Upper lobe of right lung (tissue), 1 donor: ENCODE measurements around the gene CCDC83. TPM values are rescaled to one million over a fixed set of nuclear protein-coding genes. Genes with fewer than 3 reads are reported as not detected.

Experiments used
- ATAC-seq: fragments of 200-7000 bp; cut with Tn5 transposase; one replicate; pipeline ENCODE4 v1.9.1; 2020; ENCODE audit warnings: mild to moderate bottlenecking, moderate library complexity
- DNase-seq: peaks from one replicate; pipeline ENCODE4 v3.0.0-alpha.2; 2020
- H3K27ac ChIP-seq: fragments of 200-600 bp; one replicate; pipeline ENCODE4 v1.8.0; 2022
- H3K27me3 ChIP-seq: fragments of 200-600 bp; one replicate; pipeline ENCODE4 v1.8.0; 2022; ENCODE audit warnings: mild to moderate bottlenecking
- H3K36me3 ChIP-seq: fragments of 200-600 bp; one replicate; pipeline ENCODE4 v1.8.0; 2022
- H3K4me1 ChIP-seq: fragments of 200-600 bp; one replicate; pipeline ENCODE4 v1.8.0; 2022
- H3K4me3 ChIP-seq: fragments of 200-600 bp; one replicate; pipeline ENCODE4 v1.8.0; 2022; ENCODE audit warnings: mild to moderate bottlenecking
- H3K9me3 ChIP-seq: fragments of 200-600 bp; one replicate; pipeline ENCODE4 v1.8.0; 2022
- intact Hi-C: fragments of 100-400 bp; cut with DNase I; formaldehyde crosslinking; loops from one replicate; pipeline ENCODE4 v1.11.0; 2022
- total RNA-seq: library from RNA; stranded (reverse); fragmentation: NEBNext Ultra II Directional; extraction: Animal tissue kit (Norgen Biotek cat#: 25700); gene quantifications from one replicate; pipeline ENCODE4 v1.2.1, GENCODE V29; 2021
- TF ChIP-seq, protein P1 (sequence below): fragments of 200-600 bp; IDR thresholded peaks from one replicate; pipeline ENCODE4 v1.8.0; 2022; ENCODE audit warnings: antibody characterized with exemption
- donor health status: DM: no; HTN: yes; CAD: no; lungs with severe emphysema.

The CCDC83 gene
- total RNA-seq, 1 donor from 2014 or later = not detected

DNA sequence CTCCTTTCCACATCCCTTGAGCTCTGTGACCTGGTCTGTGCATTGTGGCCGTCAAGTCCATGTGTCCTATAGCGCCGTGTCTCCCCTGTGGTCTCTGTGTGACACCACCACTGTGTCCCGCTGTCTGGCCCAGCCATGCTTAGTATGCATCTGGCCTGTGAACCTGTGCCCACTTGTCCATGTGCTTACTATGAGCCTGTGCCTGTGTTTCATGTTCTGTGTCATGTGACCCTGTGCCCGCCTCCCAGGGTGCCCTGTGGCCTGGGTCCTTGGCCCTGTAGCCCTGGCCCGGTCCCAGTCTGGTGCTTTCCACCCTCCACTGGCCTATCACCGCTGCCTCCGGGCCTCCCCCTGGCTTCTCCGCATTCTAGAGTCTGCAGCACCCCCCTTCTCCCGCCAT, 80.6 kb downstream of the CCDC83 start:
- H3K4me3 ChIP-seq = no peak overlapping the region
- no peaks in the 10 kb centered on the region for H3K9me3 ChIP-seq
- intact Hi-C loops = no loop called here
- ATAC-seq (peak; percentile 36), DNase-seq (no peak)
- no peaks in the 10 kb centered on the region for H3K4me1 ChIP-seq
- no peaks in the 10 kb centered on the region for H3K27me3 ChIP-seq
- TF ChIP-seq, protein P1, sequence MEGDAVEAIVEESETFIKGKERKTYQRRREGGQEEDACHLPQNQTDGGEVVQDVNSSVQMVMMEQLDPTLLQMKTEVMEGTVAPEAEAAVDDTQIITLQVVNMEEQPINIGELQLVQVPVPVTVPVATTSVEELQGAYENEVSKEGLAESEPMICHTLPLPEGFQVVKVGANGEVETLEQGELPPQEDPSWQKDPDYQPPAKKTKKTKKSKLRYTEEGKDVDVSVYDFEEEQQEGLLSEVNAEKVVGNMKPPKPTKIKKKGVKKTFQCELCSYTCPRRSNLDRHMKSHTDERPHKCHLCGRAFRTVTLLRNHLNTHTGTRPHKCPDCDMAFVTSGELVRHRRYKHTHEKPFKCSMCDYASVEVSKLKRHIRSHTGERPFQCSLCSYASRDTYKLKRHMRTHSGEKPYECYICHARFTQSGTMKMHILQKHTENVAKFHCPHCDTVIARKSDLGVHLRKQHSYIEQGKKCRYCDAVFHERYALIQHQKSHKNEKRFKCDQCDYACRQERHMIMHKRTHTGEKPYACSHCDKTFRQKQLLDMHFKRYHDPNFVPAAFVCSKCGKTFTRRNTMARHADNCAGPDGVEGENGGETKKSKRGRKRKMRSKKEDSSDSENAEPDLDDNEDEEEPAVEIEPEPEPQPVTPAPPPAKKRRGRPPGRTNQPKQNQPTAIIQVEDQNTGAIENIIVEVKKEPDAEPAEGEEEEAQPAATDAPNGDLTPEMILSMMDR = no peak
- no peaks in the 10 kb centered on the region for H3K36me3 ChIP-seq
- no peak overlapping the region for H3K27ac ChIP-seq

DNA sequence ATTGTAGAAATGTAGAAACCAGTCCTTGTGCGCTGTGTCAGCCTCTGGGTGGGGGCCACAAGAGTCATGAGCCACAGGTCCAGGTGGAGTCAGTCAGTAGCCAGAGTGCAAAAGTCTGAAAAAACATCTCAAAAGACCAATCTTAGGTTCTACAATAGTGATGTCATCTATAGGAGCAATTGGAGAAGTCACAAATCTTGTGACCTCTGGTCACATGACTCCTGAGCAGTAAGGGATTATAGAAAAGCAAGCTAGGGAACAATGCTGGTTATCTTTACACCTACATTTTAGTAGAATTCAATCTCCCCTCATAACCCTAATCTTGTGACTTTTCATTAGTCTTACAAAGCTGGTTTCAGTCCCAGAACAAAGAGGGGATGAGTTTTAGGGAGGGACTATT, 82.7 kb downstream of the CCDC83 start:
- Histone ChIP-seq H3K27me3 (no peaks in the 10 kb centered on the region), H3K36me3 (no peaks in the 10 kb centered on the region), H3K4me3 (no peak overlapping the region), H3K9me3 (no peaks in the 10 kb centered on the region), H3K4me1 (no peaks in the 10 kb centered on the region), H3K27ac (no peak overlapping the region)
- DNase-seq (no peak), ATAC-seq (no peak)
- TF ChIP-seq, protein P1 = no peak
- intact Hi-C loops = no loop called here

DNA sequence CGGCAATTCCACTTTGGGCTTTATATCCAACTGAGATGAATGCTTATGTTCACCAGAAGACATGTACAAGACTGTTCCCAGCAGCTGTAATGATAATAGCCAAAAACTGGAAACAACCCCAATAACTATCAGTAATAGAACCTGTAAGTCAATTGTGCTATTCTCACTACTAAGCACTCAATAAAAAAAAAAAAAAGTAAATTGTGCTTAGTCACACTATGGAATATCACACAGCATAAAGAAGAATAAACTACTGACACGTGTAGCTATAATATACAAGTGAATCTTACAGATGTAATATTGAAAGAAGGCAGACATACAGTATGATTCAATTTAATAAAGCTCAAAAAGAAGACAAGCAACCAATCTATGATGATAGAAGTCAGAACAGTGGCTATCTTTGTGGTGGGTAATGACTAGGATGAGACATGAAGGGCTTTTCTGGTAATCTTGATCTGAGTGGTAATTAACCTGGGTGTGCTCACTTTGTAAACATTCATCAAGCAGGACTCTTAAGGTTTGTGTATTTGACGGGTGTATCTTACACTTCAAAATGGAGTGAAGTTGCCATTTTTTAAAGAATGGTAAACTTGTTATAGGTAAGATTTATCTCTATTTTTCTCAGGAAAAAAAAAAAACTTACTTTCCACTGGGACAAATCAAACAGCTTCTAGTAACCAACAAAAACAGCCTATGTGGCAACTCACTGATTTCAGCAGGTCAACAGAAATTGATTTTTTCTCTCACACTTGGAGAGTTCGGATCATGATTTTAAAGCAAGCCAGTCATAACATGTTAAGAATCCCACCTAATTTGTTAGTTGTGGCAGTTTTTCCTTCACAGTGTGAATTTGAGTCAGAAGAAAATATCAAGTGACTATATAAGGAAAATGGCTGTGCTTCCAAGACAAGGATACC, 84.2 kb downstream of the CCDC83 start:
- no peaks in the 10 kb centered on the region for H3K4me1 ChIP-seq
- intact Hi-C loops = loop anchor here (10.0 kb wide), 1 partner anchor 275 kb away; no protein-coding TSS in a partner anchor
- H3K4me3 ChIP-seq = no peak overlapping the region
- H3K36me3 ChIP-seq = no peaks in the 10 kb centered on the region
- H3K27ac ChIP-seq = no peak overlapping the region
- ATAC-seq (no peak), DNase-seq (no peak)
- H3K27me3 ChIP-seq = no peaks in the 10 kb centered on the region
- TF ChIP-seq, protein P1 = no peak
- no peaks in the 10 kb centered on the region for H3K9me3 ChIP-seq

DNA sequence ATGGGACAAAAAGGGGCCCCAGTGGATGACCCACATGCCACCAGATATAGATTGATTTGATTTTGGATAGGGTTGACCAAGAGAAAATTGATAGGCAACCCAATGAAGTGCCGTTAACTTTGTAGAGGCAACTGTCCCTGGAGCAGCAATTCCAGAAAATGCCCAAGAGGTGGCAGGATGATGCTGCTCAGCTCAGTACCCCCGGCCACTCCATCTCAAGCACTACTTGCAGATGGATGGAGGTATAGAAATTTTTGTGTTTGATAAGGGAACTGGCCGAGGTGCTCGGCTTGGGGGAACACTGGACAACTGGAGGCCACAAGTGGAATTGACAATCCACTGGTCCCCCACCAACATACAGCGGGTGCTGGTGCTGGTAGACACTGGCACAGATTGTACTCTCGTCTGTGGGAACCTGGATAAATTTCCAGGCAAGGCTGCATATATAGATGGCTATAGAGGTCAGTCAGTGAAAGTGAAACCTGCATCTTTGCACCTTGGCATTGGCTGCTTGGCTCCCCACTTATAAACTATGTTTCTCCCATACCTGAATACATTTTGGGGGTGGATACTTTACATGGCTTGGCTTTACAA, 86.3 kb downstream of the CCDC83 start:
- intact Hi-C loops = loop anchor here (10.0 kb wide), 1 partner anchor 273 kb away; no protein-coding TSS in a partner anchor
- Histone ChIP-seq H3K9me3 (no peaks in the 10 kb centered on the region), H3K27me3 (no peaks in the 10 kb centered on the region), H3K4me3 (no peak overlapping the region), H3K27ac (no peak overlapping the region), H3K36me3 (no peaks in the 10 kb centered on the region), H3K4me1 (no peaks in the 10 kb centered on the region)
- TF ChIP-seq, protein P1 = peak; percentile 79
- no peak for DNase-seq
- peak; percentile 90 for ATAC-seq

DNA sequence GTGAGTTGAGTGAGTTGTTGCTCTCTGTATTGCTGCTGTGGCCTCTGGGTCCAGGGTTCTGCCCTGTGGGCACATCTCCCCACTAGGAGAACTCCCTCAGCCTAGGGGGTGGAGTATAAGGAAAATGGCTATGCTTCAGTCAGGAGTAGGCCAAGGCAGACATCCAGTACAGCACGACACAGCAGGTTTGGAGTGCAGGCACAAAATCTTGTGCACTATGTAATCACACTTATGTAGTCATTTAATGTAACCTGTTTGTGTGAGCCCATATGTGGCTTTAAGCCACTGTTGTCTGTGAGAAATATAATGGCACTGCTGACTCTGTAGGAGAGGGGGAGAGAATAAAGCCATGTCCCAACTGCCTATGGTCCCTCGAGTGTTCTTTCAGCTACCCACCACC, 90.1 kb downstream of the CCDC83 start:
- H3K27ac ChIP-seq = no peak overlapping the region

More for the DNA sequence above, 90.1 kb downstream of the CCDC83 start:
- Histone ChIP-seq H3K4me1 (peaks cover 25% of the 10 kb centered on the region), H3K27me3 (no peaks in the 10 kb centered on the region), H3K36me3 (no peaks in the 10 kb centered on the region), H3K9me3 (no peaks in the 10 kb centered on the region), H3K4me3 (no peak overlapping the region)
- TF ChIP-seq, protein P1 = no peak
- intact Hi-C loops = loop anchor here (10.0 kb wide), 1 partner anchor 270 kb away; no protein-coding TSS in a partner anchor
- ATAC-seq (no peak), DNase-seq (no peak)
